HG02759 (cell line): ENCODE results near the gene CFAP46.
"Not testable (repeated sequence)": the region's sequence is repeated elsewhere in the genome, so short reads cannot be mapped to it uniquely, and the experiment has no call there.

Experiments
- ATAC-seq: cut with Tn5 transposase; IDR thresholded peaks from one replicate; pipeline ENCODE4 v1.9.1; 2021; ENCODE audit warnings: mild to moderate bottlenecking, moderate library complexity; ENCODE audit not compliant: unreplicated experiment

The CFAP46 gene

DNA sequence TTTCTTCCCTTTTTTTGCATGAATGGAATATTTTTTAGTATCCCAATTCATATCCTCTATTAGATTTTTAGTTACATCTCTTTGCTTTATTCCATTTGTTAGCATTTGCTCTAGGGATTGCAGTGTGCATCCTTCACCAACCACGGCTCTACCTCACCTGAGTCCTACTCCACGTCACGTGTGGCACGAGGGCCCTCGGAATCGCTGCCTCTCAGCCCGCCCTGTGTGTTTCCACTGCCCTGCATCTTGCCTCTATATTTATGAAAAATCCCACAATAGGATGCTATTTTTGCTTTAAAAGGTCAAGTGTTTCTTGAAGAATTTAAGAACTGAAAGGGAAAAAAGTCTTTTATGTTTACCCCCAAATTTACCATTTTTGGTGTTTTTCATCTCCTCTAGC lies 41.0 kb downstream of the CFAP46 start:
- no peak for ATAC-seq

DNA sequence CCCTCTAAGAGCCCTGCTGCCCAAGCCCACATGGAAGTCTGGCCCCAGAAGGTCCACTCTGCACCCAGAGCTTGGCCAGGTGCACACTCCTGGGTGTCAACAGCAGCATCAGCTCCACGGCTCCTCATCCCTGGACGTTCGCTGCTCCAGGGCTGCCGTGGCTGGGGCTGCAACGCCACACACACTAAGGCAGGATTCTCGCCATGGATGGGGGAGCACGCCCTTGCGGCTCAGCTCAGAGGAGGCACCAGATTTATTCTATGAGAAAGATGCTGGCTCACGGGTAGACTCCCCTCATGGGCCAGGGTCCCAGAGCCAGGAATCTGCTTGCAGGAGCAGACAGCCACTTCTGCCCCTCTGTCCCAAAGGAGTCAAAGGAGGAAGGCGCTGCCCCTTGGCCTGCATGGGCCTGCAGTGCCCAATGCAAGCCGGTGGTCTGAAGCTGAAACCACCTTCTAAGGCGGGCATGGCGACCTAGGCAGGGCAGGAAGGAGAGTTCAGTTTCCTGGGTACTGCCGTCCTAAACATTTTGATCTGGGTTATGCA lies 42.1 kb downstream of the CFAP46 start:
- ATAC-seq = no peak

DNA sequence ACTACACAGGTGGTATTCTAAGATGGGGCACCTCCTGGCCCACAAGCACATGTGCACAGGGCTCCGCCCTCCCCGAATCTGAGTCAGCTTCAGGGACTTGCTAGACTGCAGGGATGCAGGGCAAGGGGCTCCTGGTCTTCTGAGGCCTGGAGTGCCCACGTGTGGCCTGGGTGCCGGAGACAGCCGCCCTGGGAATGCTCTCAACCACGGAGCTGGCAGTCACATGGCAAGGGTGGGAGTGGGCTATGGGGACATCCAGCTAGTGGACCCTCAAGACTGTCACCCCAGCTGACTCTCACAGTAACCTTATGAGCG lies 42.7 kb downstream of the CFAP46 start:
- ATAC-seq = no peak

GRCh38 chr10:132899054-132899750 lies 43.2 kb downstream of the CFAP46 start:
- ATAC-seq = no peak

DNA sequence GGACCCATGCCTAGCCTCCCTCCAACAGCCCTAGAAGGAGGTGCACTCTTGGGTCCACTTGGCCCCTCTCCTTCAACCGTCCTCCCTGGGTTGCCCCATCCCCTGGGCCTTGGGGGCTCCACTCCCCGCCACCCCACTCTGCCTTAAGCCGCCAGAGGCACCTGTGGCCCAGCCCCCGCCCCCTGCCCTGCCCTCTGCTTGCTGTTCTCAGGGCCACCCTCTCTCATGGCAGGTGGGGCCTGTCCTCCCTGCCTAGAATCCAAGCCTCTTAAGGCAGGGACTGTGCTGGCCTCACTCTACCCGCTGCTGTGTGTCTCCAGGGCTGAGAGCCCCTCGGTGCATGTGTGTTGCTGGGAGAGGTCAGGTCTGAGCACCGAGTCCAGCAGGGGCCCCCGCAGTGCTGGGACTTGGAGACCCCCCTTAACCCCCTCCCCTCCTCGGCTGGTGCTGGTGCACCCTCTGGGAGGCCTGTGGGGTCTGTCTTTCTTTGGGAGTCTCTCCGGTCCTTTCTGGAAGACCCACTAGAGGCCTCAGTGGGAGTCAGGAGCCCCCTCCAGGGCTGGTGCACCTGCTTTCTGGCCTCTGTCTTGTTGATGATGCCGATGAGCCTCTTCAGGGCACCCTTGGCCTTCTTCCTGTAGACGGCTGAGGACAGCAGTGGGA lies 43.8 kb downstream of the CFAP46 start:
- ATAC-seq = no peak

DNA sequence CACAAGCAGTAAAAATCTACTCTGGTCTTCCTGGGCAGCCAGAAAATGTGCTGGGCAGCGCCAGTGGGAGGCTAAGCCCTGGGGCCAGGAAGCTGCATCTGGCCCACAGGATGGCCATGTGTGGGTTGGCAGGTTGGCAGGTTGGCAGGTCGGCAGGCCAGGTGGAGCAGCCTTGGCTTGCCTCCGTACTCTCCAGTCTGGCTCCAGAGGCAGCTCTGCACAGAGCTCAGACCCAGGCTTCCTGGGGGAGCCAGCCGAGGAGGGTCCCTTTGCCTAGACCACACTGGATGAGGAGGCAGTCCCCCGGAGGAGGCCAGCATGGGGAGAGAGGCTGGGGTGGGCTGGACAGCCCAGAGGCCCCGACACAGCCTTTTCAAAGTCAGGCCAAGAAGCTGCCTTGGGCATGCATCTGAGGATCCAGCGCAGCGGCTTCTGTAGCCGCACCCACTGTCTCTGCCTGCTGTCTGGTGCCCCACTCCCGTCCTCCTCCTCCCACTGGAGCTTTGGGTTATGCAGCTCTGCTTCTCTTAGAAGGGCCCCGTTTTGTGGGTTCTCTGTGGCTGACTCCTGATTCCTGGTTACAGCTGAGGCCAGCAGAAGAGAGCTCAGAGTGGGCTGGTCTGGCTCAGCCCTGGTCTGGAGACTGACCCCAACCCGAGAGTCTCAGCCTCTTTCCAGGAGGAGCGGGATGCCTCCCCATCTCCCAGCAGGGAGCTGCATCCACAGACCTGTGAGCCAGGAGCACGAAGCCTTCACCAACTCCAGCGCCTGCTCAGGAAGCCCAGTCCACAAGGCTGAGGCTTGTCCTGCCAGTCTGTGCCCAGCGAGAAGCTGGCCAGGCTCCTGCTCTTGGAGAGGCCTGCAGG lies 44.6 kb downstream of the CFAP46 start:
- no peak for ATAC-seq

- not testable (repeated sequence) for ATAC-seq
These were observed 48.6 kb downstream of the CFAP46 start for GRCh38 chr10:132893786-132894185.

GRCh38 chr10:132893090-132893489 lies 49.3 kb downstream of the CFAP46 start:
- no peak for ATAC-seq

DNA sequence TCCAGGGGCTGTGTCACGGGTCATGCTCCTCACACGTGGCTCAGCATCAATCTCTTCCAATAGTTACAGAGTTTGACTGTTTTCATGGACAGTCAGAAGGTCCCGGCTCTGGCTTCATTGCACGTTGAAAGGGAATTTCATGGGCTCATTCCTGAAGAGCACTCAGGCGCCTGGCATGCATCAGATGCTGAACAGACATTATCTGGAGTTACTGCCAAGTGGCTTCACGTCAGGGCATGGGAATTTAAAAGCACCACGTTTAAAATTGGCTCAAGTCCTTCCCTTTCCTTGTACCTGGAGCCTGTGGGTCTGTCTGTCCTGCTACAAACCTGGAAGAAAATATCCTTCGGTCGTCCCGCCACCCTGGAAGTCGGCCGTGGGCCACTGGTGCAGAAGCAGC lies 50.4 kb downstream of the CFAP46 start:
- no peak for ATAC-seq

DNA sequence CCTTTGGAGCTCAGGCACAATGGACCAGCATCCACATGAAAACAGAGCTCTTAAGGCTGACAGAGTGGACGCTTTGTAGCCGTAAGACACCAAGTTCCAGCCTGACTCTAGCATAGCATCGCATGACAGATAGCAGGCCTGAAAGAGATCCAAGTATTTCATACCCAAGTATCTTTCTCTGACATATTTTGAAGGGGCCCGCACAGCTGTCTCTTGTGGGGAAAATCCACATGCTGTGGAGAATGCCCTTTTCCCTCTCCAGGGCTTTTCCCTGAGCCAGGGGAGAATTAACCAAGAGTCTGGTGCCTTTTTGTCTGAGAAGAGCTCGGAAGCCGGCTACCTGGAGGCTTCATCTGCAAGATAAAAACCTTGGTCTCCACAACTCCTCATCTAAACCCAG lies 51.0 kb downstream of the CFAP46 start:
- ATAC-seq = no peak

DNA sequence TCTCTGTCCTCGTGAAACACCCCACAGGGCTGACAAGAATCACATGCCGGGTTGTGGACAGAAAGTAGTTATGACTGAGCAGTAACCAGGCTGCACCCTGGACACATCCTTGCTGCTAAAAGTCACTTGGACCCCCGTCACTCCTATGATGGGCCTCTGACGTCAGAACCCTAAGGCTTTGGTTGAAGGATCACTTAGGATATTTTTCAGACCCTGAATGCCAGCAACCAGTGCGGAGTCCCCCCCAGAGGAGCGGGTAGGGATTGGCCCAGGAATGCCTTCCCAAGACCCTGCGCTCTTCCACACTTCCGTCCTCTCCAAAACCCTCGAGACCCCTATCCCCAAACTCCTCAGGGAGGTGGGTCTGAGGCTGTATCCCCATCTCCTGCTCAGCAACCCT lies 52.1 kb downstream of the CFAP46 start:
- no peak for ATAC-seq

DNA sequence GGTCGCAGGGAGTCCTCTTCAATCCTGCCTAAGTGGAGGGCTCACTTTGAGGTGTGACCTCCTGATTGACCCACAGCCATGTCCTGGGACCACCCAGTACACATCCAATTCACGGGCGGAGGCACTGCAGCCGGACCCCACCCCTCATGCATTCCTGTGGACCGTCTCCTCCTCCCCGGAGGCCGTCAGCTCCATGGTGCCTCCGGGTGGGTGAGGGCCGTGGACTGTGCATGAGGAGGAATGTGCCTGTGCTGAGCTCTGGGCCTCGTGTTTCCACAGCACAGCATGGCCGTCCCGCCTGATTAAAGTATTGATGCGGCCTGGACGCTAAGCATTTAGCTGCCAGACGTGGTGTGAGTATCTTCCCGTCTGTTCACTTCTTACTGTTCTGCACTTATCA lies 52.8 kb downstream of the CFAP46 start:
- ATAC-seq = no peak

GRCh38 chr10:132888898-132889490 lies 53.4 kb downstream of the CFAP46 start:
- no peak for ATAC-seq

DNA sequence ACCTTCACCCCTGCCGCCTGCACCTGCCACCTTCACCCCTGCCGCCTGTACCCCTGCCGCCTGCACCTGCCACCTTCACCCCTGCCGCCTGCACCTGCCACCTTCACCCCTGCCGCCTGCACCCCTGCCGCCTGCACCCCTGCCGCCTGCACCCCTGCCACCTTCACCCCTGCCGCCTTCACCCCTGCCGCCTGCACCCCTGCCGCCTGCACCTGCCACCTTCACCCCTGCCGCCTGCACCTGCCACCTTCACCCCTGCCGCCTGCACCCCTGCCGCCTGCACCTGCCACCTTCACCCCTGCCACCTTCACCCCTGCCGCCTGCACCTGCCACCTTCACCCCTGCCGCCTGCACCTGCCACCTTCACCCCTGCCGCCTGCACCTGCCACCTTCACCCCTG lies 53.9 kb downstream of the CFAP46 start:
- ATAC-seq = not testable (repeated sequence)

GRCh38 chr10:132886211-132887099 lies 55.9 kb downstream of the CFAP46 start:
- no peak for ATAC-seq

- ATAC-seq = no peak
These were observed 56.7 kb downstream of the CFAP46 start for GRCh38 chr10:132885451-132886210.

GRCh38 chr10:132884691-132885271 lies 57.6 kb downstream of the CFAP46 start:
- ATAC-seq = no peak

DNA sequence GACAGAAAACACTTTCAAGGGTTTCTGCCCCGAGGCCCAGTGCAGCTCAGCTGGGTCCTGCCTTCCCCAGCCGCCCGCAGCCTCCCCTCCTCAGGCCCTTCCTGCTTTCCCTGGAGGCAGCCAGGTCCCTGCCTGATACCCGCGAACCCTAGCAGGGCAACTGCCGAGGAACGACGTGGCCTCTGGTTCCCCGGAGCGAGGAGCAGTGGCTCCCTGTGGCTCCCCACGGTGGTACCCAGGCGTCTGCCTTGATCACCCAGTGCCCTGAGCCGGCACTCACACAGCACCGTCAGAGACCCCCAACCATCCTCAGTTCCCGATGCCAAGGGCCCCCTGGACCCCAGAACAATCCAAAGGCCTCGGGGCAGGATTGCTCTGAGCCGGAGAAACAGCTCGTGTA lies 58.3 kb downstream of the CFAP46 start:
- ATAC-seq = no peak

DNA sequence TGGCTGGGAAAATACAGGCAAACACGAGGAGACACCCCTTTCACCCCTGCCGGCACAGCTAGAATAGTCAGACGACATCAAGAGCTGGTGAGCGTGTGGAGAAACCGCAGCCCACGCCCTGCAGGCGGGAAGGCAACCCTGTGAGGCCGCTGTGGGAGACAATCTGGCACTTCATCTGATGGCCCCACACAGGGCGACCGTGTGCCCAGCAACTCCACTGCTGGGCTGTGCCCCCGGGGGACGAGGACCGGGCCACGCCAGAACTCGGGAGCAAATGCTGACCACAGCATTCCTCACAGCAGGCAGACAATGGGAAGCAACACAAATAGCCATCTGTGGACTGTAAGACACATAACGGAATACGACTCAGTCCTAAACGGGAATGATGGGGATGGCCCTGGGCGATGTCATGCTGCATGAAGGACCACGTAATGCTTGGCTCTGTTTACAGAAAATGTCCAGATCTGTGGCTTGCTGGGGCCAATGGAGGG lies 58.9 kb downstream of the CFAP46 start:
- no peak for ATAC-seq
